ENCODE data around the gene HTT. TPM values are rescaled to one million over a fixed set of nuclear protein-coding genes. Genes with fewer than 3 reads are reported as not detected.

Gene HTT
- total RNA-seq, 1 experiment from 2014 or later, result 66.8 TPM

DNA sequence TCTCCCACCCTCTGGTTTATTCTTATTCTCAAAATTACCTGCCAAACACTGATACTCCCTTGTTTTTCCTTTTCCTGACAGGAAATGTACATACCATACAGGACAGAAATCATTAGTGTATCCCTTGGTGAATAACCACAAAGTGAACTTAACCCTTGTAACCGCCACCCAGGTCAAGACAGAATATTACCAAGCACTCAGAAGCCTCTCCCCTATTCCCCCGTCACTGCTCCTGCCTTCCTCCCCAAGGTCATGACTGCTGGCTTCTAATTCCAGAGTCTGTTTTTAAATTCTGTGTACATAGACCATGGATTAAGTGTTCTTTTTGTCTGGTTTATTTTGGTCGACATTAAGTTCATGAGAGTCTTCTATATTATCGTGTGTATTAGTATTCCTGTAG, 37.7 kb downstream of the HTT start:
- intact Hi-C loops (cut with micrococcal nuclease; ENCODE audit: unreplicated experiment), result no loop called here
- TF ChIP-seq EZH2 (IDR thresholded peaks at IDR 0.05; ENCODE audit: borderline replicate concordance, low read depth, low read length, poor library complexity, severe bottlenecking), result no peak
- TF ChIP-seq CTCF (conservative IDR thresholded peaks at IDR 0.05; ENCODE audit: low read depth, low read length), result no peak
- no peak for DNase-seq (ENCODE audit: low spot score)
- Histone ChIP-seq H3K27me3 (replicated peaks; ENCODE audit: insufficient read depth, low read depth, low read length, poor library complexity) (no peaks in the 10 kb centered on the region), H3K4me3 (ENCODE audit: low read depth, low read length, poor library complexity, severe bottlenecking) (no peak overlapping the region), H3K27ac (ENCODE audit: low read depth, low read length, poor library complexity, severe bottlenecking) (peak overlapping the region; percentile 3), H3K9me3 (ENCODE audit: low read depth, low read length, poor library complexity, severe bottlenecking) (no peaks in the 10 kb centered on the region), H3K36me3 (ENCODE audit: insufficient read depth, low read length, poor library complexity, severe bottlenecking) (peaks cover 55% of the 10 kb centered on the region), H3K4me1 (ENCODE audit: insufficient read depth, low read length, poor library complexity, severe bottlenecking) (peaks cover 26% of the 10 kb centered on the region)
- POLR2A ChIA-PET (ENCODE audit: low non-redundant PET), result no interaction called here
- CTCF ChIA-PET, result no interaction called here
- no TSS peak for BruUV-seq (replicated peaks)

GRCh38 chr4:3112609-3113469, 38.4 kb downstream of the HTT start:
- no peak for TF ChIP-seq EZH2 (IDR thresholded peaks at IDR 0.05; ENCODE audit: borderline replicate concordance, low read depth, low read length, poor library complexity, severe bottlenecking)
- no peak for TF ChIP-seq CTCF (conservative IDR thresholded peaks at IDR 0.05; ENCODE audit: low read depth, low read length)
- DNase-seq (ENCODE audit: low spot score), result peak; percentile 12
- H3K4me3 ChIP-seq (ENCODE audit: low read depth, low read length, poor library complexity, severe bottlenecking), result no peak overlapping the region
- no peaks in the 10 kb centered on the region for H3K27me3 ChIP-seq (replicated peaks; ENCODE audit: insufficient read depth, low read depth, low read length, poor library complexity)
- H3K36me3 ChIP-seq (ENCODE audit: insufficient read depth, low read length, poor library complexity, severe bottlenecking), result peaks cover 49% of the 10 kb centered on the region
- peaks cover 19% of the 10 kb centered on the region for H3K4me1 ChIP-seq (ENCODE audit: insufficient read depth, low read length, poor library complexity, severe bottlenecking)
- POLR2A ChIA-PET (ENCODE audit: low non-redundant PET), result no interaction called here
- peak overlapping the region; percentile 3 for H3K27ac ChIP-seq (ENCODE audit: low read depth, low read length, poor library complexity, severe bottlenecking)
- H3K9me3 ChIP-seq (ENCODE audit: low read depth, low read length, poor library complexity, severe bottlenecking), result no peaks in the 10 kb centered on the region
- BruUV-seq (replicated peaks), result no TSS peak
- CTCF ChIA-PET, result no interaction called here
- intact Hi-C loops (cut with micrococcal nuclease; ENCODE audit: unreplicated experiment), result no loop called here

GRCh38 chr4:3114377-3114776, 39.9 kb downstream of the HTT start:
- Histone ChIP-seq H3K4me1 (ENCODE audit: insufficient read depth, low read length, poor library complexity, severe bottlenecking) (peaks cover 17% of the 10 kb centered on the region), H3K27ac (ENCODE audit: low read depth, low read length, poor library complexity, severe bottlenecking) (no peak overlapping the region), H3K27me3 (replicated peaks; ENCODE audit: insufficient read depth, low read depth, low read length, poor library complexity) (no peaks in the 10 kb centered on the region), H3K9me3 (ENCODE audit: low read depth, low read length, poor library complexity, severe bottlenecking) (no peaks in the 10 kb centered on the region), H3K36me3 (ENCODE audit: insufficient read depth, low read length, poor library complexity, severe bottlenecking) (peaks cover 47% of the 10 kb centered on the region), H3K4me3 (ENCODE audit: low read depth, low read length, poor library complexity, severe bottlenecking) (no peak overlapping the region)
- ChIA-PET CTCF (no interaction called here), POLR2A (ENCODE audit: low non-redundant PET) (no interaction called here)
- intact Hi-C loops (cut with micrococcal nuclease; ENCODE audit: unreplicated experiment), result no loop called here
- no TSS peak for BruUV-seq (replicated peaks)
- no peak for DNase-seq (ENCODE audit: low spot score)
- no peak for TF ChIP-seq CTCF (conservative IDR thresholded peaks at IDR 0.05; ENCODE audit: low read depth, low read length)
- no peak for TF ChIP-seq EZH2 (IDR thresholded peaks at IDR 0.05; ENCODE audit: borderline replicate concordance, low read depth, low read length, poor library complexity, severe bottlenecking)
